HCT116 (cell line): ENCODE data around the gene FCHO2. TPM values are rescaled to one million over a fixed set of nuclear protein-coding genes. Genes with fewer than 3 reads are reported as not detected.

Experiments used
- ATAC-seq: fragments of 200-7000 bp; cut with Tn5 transposase; 2 replicates; pipeline ENCODE4 v1.9.1; 2020; ENCODE audit warnings: mild to moderate bottlenecking, moderate library complexity
- BruUV-seq: library from RNA; stranded (reverse); fragments of 400-500 nt; replicated peaks from 2 replicates; lab custom pipeline; 2021; lab: Mats Ljungman, UMichigan
- CTCF ChIA-PET: fragments of 300-600 bp; sonication (Branson Sonifier 250); formaldehyde crosslinking; loops from one replicate; lab custom pipeline; 2021; ENCODE audit warnings: antibody characterized with exemption; lab: Charles Lee
- POLR2A ChIA-PET: fragments of 300-600, 350-600 bp; sonication (Branson Sonifier 250); formaldehyde crosslinking; loops from one replicate; lab custom pipeline; 2021; ENCODE audit warnings: antibody characterized with exemption; lab: Charles Lee
- RAD21 ChIA-PET, 2 experiments: fragments of 300-600 bp; sonication (Branson Sonifier 250); formaldehyde crosslinking; loops; one replicate each; lab custom pipeline; 2023; ENCODE audit warnings: low total read pairs in 2 of 2; ENCODE audit not compliant: uncharacterized antibody in 2 of 2, unreplicated experiment in 2 of 2, low non-redundant PET in 1 of 2; lab: Charles Lee
- DNase-seq: peaks from one replicate; pipeline ENCODE4 v3.0.0-alpha.2; 2010; ENCODE audit warnings: low read depth, low spot score
- H2AFZ ChIP-seq: fragments of 200-600 bp; shearing (Covaris generic), sonication (generic); 2 replicates; pipeline ENCODE4 v1.6.1; 2017; ENCODE audit warnings: low read depth, mixed run types, mixed read lengths, antibody characterized with exemption, low read length; ENCODE audit not compliant: poor library complexity, severe bottlenecking
- H3K27ac ChIP-seq: 2 replicates; pipeline ENCODE4 v1.5.1; 2012; ENCODE audit warnings: low read depth, low read length
- H3K27me3 ChIP-seq: fragments of 200-600 bp; sonication (generic); 2 replicates; pipeline ENCODE4 v1.6.1; 2016; ENCODE audit warnings: mixed run types, low read length, mixed read lengths; ENCODE audit not compliant: insufficient read depth
- H3K36me3 ChIP-seq, 2 experiments: fragments of 200-500 bp in 1 of 2; fragments of 200-600 bp in 1 of 2; sonication (Bioruptor generic) in 1 of 2; sonication (generic) in 1 of 2; 2 replicates each; pipeline versions ENCODE4 v1.5.1 to v1.6.1; 2014 to 2016; ENCODE audit warnings: low read length in 2 of 2, inconsistent platforms in 1 of 2, mixed read lengths in 1 of 2, mixed run types in 1 of 2; ENCODE audit not compliant: insufficient read depth in 2 of 2, control insufficient read depth in 1 of 2
- H3K4me1 ChIP-seq, 2 experiments: fragments of 200-600 bp in 1 of 2; sonication (generic) in 1 of 2; 2 replicates each; pipeline versions ENCODE4 v1.5.1 to v1.6.1; 2012 to 2017; ENCODE audit warnings: low read length in 2 of 2, inconsistent platforms in 1 of 2, mild to moderate bottlenecking in 1 of 2, mixed read lengths in 1 of 2, mixed run types in 1 of 2, moderate library complexity in 1 of 2; ENCODE audit not compliant: insufficient read depth in 2 of 2, control insufficient read depth in 1 of 2
- H3K4me2 ChIP-seq: fragments of 200-600 bp; sonication (generic); 2 replicates; pipeline ENCODE4 v1.6.1; 2017; ENCODE audit warnings: mixed run types, low read length, mixed read lengths
- H3K4me3 ChIP-seq, 2 experiments: fragments of 200-600 bp in 1 of 2; sonication (generic) in 1 of 2; replicated peaks in 1 of 2; 2 replicates each; pipeline ENCODE4 v1.5.1; 2011 to 2016; ENCODE audit warnings: low read length in 2 of 2, control low read depth in 1 of 2, low read depth in 1 of 2, mild to moderate bottlenecking in 1 of 2, mixed read lengths in 1 of 2, mixed run types in 1 of 2
- H3K79me2 ChIP-seq: fragments of 200-600 bp; sonication (generic); 2 replicates; pipeline ENCODE4 v1.6.1; 2017; ENCODE audit warnings: mild to moderate bottlenecking, mixed run types, low read length, moderate library complexity, mixed read lengths; ENCODE audit not compliant: insufficient read depth
- H3K9ac ChIP-seq: fragments of 200-600 bp; sonication (generic); 2 replicates; pipeline ENCODE4 v1.6.1; 2016; ENCODE audit warnings: low read length, mixed read lengths
- H3K9me2 ChIP-seq: fragments of 200-600 bp; sonication (generic), shearing (Covaris generic); 2 replicates; pipeline ENCODE4 v1.6.1; 2017; ENCODE audit warnings: mixed run types, mild to moderate bottlenecking, moderate library complexity; ENCODE audit not compliant: insufficient read depth
- H3K9me3 ChIP-seq, 2 experiments: fragments of 200-500 bp in 1 of 2; fragments of 200-600 bp in 1 of 2; sonication (Bioruptor generic) in 1 of 2; sonication (generic) in 1 of 2; 2 replicates each; pipeline ENCODE4 v1.6.1; 2014 to 2017; ENCODE audit warnings: low read length in 2 of 2, mixed read lengths in 2 of 2, inconsistent platforms in 1 of 2, low read depth in 1 of 2, mild to moderate bottlenecking in 1 of 2, mixed run types in 1 of 2, moderate library complexity in 1 of 2; ENCODE audit not compliant: control insufficient read depth in 1 of 2, insufficient read depth in 1 of 2
- H4K20me1 ChIP-seq: fragments of 200-600 bp; sonication (generic), shearing (Covaris generic); 2 replicates; pipeline ENCODE4 v1.6.1; 2017; ENCODE audit warnings: mixed run types, mild to moderate bottlenecking, moderate library complexity; ENCODE audit not compliant: insufficient read depth
- CBX3 ChIP-seq: IDR thresholded peaks from 2 replicates; pipeline ENCODE4 v1.6.1; 2012; ENCODE audit warnings: low read depth
- EGR1 ChIP-seq: IDR thresholded peaks from 2 replicates; pipeline ENCODE4 v1.6.1; 2012; ENCODE audit warnings: low read depth
- ELF1 ChIP-seq: IDR thresholded peaks from 2 replicates; pipeline ENCODE4 v1.6.1; 2012; ENCODE audit warnings: low read depth, borderline replicate concordance
- EZH2 ChIP-seq: fragments of 200-600 bp; sonication (generic); IDR thresholded peaks from 2 replicates; pipeline ENCODE4 v1.6.1; 2017; ENCODE audit warnings: antibody characterized with exemption, mixed run types
- EZH2phosphoT487 ChIP-seq: fragments of 200-600 bp; IDR thresholded peaks from 2 replicates; pipeline ENCODE4 v1.6.1; 2018; ENCODE audit warnings: antibody characterized with exemption, borderline replicate concordance
- FOSL1 ChIP-seq: IDR thresholded peaks from 2 replicates; pipeline ENCODE4 v1.6.1; 2012; ENCODE audit warnings: low read depth
- JUND ChIP-seq: IDR thresholded peaks from 2 replicates; pipeline ENCODE4 v1.6.1; 2012
- MAX ChIP-seq: IDR thresholded peaks from 2 replicates; pipeline ENCODE4 v1.6.1; 2012
- REST ChIP-seq: IDR thresholded peaks from 2 replicates; pipeline ENCODE4 v1.6.1; 2012; ENCODE audit warnings: low read depth
- SIN3A ChIP-seq: IDR thresholded peaks from 2 replicates; pipeline ENCODE4 v1.6.1; 2012; ENCODE audit warnings: low read depth
- TCF7L2 ChIP-seq: IDR thresholded peaks from 2 replicates; pipeline ENCODE4 v1.7.0; 2011; ENCODE audit warnings: borderline replicate concordance, inconsistent platforms; ENCODE audit not compliant: insufficient read depth, insufficient read length; ENCODE audit errors: extremely low read depth
- ZNF274 ChIP-seq: fragments of 200-500 bp; sonication (Bioruptor generic); IDR thresholded peaks from 2 replicates; pipeline ENCODE4 v1.6.1; 2014; ENCODE audit warnings: mild to moderate bottlenecking, low read depth, low read length, inconsistent platforms
- intact Hi-C: fragments of 100-400 bp; cut with micrococcal nuclease; formaldehyde crosslinking; loops from 2 replicates; pipeline ENCODE4 v1.10.0; 2022
- total RNA-seq: library from RNA; stranded (reverse); gene quantifications from one replicate; pipeline ENCODE4 v1.2.1, GENCODE V29; 2021; ENCODE audit not compliant: unreplicated experiment

Gene FCHO2
- total RNA-seq, 1 experiment from 2014 or later = 18.7 TPM

- TF ChIP-seq REST = no peak
- no peak for TF ChIP-seq CBX3
These were observed 169.4 kb downstream of the FCHO2 start (continued) for GRCh38 chr5:73125289-73125688.

GRCh38 chr5:73126381-73126780, 170.5 kb downstream of the FCHO2 start:
- no TSS peak for BruUV-seq
- ChIA-PET RAD21 (no interaction called here), CTCF (no interaction called here), POLR2A (no interaction called here)
- H3K27me3 ChIP-seq = no peaks in the 10 kb centered on the region
- ATAC-seq (no peak), DNase-seq (no peak)
- peaks cover 0 to 3% of the 10 kb centered on the region in 2 experiments; a peak in 1 of 4 replicates for H3K4me1 ChIP-seq
- no peak overlapping the region for H3K4me2 ChIP-seq
- no peak overlapping the region for H3K4me3 ChIP-seq
- H3K9me2 ChIP-seq = no peaks in the 10 kb centered on the region
- H4K20me1 ChIP-seq = no peaks in the 10 kb centered on the region
- intact Hi-C loops = no loop called here
- H3K27ac ChIP-seq = no peak overlapping the region
- H3K79me2 ChIP-seq = no peaks in the 10 kb centered on the region
- 0 out of 4 replicates have a peak, but pooled peaks cover 0 to 4% of the 10 kb centered on the region in 2 experiments for H3K36me3 ChIP-seq
- H2AFZ ChIP-seq = no peak overlapping the region
- no peak for TF ChIP-seq EZH2phosphoT487
- no peak for TF ChIP-seq EGR1
- TF ChIP-seq TCF7L2 = no peak
- TF ChIP-seq SIN3A = no peak
- no peak for TF ChIP-seq ZNF274
- no peak for TF ChIP-seq JUND
- no peak for TF ChIP-seq MAX
- no peak for TF ChIP-seq ELF1
- no peak for TF ChIP-seq EZH2
- no peak for TF ChIP-seq FOSL1
- H3K9me3 ChIP-seq = no peaks in the 10 kb centered on the region
- no peak overlapping the region for H3K9ac ChIP-seq
